Stimulated activated CD4-positive, alpha-beta T cell treated with anti-CD3 and anti-CD28 coated beads, Interleukin-1b, Interleukin-23, amount 100 ng/mL, for 1 hour (primary cell): ENCODE measurements around the gene TMEM140.
"Not testable (repeated sequence)": the region's sequence is repeated elsewhere in the genome, so short reads cannot be mapped to it uniquely, and the experiment has no call there.

Experiments
- DNase-seq, 2 donors: peaks; one replicate each; pipeline ENCODE4 v3.0.0-alpha.2; 2020; ENCODE audit warnings: low read depth in 2 of 2

The TMEM140 gene

DNA sequence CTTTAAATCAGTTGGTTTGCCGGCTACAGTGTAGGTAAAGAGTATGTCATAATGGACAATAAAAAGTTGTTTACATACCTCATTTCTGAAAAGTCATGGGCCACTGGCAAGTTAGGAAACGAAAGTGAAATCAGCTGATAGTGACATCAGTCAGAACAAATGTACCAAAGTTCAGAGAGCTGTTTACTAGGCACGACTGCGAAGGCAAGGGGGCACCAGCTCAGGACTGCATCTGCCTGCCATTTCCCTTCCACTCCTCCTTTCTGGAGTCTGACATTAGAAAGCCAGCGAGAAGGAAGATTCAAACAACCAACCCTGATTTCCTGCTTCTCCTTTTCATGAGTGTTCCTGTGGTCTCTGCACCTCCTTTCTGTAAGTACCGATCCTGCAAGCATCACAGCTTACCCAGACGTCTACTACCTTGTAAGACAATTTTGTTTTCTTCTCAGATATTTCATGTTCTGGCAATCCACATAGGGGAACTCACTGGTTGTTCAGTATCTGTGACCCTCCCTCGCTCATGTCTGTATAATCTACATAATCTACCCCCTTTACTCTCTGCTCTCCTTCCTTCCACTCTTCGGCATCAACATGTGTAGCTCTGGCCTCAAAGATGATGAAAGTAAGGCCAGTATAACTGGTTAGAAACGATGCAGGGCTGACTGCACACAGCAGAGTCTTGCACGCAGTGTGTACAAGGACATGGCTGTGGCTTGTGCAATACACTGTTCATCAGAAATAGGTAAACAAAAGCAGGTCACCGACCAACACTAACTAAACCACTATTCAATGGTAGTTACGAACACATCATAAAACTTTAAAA lies at the start of gene TMEM140:
TMEM140 (plus strand) TSS at position 174 of the 823 bp plus-strand sequence. CDS start 16,370 bp downstream, outside the sequence.
- no peak for DNase-seq

DNA sequence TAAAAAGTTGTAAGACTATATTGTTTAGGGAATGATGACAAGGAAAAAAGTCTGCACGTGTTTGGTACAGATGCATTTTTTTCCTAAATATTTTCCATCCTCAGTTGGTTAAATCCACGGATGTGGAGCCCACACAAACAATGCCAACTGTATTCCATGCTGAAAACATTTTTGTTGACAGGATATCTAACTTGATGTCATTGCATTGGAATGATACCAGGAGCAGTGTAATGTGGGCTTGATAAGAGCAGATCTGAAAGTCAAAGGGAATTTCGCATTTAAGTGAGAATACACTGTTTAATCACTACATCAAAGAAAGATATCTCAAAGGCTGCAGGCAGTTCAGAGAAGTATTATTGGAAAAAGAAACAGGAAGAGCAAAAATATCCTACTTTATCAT lies 49.5 kb upstream of the TMEM140 start:
- DNase-seq: no peak

DNA sequence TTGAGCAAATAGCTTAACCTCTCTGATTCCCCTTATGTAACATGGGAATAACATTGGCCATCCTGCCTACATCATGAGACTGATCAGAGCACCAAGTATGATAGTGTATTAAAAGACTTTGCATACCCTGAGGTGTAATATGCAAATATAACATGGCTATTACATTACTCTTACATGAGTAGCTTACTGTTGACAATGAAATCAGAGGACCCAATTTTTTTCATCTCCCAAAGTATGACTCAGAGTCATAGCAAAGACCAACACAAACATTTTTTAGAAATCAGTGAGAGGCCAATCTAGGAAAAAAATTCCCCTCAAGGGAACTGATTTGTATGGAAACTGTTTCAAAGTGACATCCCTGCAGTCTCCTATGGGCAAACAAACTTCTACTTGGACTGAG lies 47.0 kb upstream of the TMEM140 start:
- no peak for DNase-seq

GRCh38 chr7:135102372-135102771 lies 45.5 kb upstream of the TMEM140 start:
- DNase-seq: no peak

- DNase-seq: no peak
Observed at GRCh38 chr7:135109562-135109961, 38.3 kb upstream of the TMEM140 start.

GRCh38 chr7:135109976-135110375 lies 37.9 kb upstream of the TMEM140 start:
- DNase-seq: no peak

DNA sequence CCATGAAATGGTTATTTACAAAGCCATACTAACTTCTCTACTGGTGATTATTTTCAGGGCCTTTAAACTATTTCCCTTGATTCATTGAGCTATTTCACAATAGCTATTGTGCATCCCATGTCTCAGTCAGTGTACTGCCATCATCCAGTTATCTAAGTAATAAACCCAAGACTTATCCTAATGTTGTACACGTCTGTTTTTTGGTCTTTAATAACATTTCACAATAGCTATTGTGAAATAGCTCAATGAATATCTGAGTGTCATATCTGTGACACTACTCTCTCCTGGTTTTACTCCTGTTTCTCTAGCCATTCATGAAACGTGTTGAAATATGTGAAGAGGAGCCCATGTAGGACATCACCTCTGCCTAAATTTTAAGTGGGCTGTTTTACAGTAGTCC lies 36.5 kb upstream of the TMEM140 start:
- no peak for DNase-seq

DNA sequence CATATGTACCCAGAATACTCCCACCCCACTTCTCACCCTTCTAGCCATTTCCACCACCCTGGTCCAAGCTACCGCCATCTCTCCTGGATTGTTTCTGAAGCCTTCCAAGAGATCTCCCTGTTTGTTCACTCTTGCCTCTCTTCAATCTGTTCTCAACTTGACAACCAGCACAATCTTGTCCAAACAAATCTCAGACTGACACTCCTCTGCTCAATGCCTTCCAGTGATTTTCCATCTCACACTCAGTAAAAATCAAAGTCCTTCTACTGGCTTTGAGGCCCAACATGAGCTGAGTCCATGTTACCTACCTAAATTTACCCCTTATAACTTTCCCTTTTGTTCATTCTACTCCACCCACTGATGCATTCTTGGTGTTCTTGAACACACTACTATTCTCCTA lies 33.2 kb upstream of the TMEM140 start:
- DNase-seq: no peak

DNA sequence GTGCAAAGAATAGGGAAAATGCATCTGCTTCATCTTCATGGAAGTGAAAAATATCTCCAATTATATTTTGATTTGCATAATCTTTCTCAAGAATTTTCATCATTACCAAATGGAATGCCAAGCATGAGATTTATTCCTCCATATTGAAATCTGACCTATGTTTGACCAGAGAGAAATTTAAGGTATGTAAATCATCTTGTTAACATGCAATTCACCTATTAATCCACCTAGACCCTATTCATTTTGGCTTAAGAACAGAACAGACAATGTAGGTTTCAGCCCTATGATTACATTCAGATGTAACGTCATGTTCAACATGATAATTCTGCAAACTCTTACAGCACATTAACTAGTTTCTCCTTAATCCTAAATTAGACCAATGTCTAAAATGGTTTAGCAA lies 30.8 kb upstream of the TMEM140 start:
- no peak for DNase-seq

GRCh38 chr7:135121868-135122267 lies 26.0 kb upstream of the TMEM140 start:
- DNase-seq: no peak

DNA sequence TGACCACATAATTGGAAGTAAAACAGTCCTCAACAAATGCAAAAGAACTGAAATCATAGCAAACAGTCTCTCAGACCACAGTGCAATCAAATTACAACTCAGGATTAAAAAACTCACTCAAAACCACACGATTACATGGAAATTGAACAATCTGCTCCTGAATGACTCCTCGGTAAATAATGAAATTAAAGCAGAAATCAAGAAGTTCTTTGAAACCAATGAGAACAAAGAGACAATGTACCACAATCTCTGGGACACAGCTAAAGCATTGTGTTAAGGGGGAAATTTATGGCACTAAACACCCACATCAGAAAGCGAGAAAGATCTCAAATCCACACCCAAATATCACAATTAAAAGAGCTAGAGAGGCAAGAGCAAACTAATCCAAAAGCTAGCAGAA lies 23.2 kb upstream of the TMEM140 start:
- not testable (repeated sequence) for DNase-seq

- DNase-seq: no peak
Observed at GRCh38 chr7:135128931-135129330, 18.9 kb upstream of the TMEM140 start.

DNA sequence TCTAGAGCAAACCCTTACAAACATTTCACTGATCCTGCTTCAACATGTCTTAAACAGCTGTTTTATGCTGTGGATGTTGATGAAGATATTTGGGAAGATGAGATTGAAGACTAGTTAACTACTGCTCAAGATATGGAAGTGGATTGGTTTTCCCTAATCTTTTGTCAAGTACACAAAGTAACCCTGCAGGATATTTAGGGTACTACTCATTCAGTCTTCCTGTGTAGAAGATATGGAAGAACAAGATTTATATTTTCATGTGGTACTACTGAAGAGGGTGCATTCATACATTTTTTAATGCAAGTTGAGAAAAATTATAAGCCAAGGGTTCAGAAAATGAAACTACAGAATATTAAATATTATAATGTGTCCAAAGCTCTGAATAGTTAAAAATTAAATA lies 18.3 kb upstream of the TMEM140 start:
- DNase-seq: no peak

- DNase-seq: no peak
Observed at GRCh38 chr7:135143885-135144668, 3.8 kb upstream of the TMEM140 start.

DNA sequence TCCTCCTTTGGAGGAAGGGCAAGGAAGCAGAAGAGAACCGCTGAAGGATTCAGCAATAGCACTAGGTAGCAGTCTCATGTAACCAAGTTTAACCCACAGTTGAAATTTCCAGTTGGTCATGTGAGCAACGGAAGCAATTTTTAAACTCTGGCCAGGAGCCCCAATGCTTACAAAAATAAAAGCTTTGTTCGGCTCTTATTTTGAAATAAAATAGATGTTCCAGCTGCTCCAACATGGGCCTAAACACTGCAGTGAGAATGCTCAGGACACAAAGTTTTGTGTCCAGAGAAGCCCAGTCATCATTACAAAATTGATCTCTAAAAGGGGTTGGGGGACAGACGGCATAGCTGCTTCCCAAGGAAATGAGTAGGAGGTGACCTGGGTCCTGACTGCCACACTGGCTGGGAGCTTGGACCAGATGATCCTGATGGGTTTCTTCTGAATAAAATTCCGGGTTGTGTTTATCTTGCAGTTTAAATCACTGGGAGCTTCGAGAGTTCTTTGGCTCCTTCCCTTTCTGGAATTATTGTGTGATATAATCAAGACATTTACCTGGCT lies 452 bp upstream of the TMEM140 start:
- DNase-seq: no peak

- DNase-seq: no peak
Observed at GRCh38 chr7:135150072-135150782, 2.4 kb downstream of the TMEM140 start.

- no peak for DNase-seq
Observed at GRCh38 chr7:135151132-135151531, 3.3 kb downstream of the TMEM140 start.

GRCh38 chr7:135151533-135151932 lies 3.7 kb downstream of the TMEM140 start:
- no peak for DNase-seq

DNA sequence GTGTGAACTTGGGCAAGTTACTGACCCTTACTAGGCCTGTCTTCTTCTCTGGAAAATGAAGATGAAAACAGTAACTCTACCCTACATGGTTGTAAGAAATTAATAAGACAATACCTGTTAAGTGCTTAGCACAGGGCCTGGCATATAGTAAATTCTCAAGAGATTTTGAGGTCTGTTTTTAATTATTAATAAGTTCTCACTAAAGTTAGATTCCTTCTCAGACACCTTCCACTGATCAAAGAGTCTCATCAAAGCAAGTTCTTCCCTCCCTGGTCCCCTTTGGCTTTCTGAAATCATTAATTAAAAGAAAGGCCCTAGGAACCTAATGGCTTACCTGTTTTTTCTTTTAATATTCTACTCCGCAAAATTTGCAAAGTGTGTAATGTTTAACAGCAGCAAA lies 4.6 kb downstream of the TMEM140 start:
- no peak for DNase-seq

DNA sequence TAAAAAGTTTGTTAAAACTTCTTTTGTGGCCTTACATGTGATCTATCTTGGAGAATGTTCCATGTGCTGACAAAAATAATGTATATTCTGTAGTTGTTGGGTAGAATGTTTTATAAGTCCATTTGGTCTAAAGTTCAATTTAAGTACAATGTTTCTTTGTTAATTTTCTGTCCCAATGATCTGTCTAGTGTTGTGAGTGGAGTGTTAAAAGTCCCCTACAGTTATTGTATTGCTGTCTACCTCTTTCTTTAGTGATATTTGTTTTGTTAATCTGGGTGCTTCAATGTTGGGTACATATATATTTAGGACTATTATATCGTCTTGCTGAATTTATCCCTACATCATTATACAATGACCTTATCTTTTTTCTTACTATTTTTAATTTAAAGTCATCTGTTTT lies 6.9 kb downstream of the TMEM140 start:
- no peak for DNase-seq

DNA sequence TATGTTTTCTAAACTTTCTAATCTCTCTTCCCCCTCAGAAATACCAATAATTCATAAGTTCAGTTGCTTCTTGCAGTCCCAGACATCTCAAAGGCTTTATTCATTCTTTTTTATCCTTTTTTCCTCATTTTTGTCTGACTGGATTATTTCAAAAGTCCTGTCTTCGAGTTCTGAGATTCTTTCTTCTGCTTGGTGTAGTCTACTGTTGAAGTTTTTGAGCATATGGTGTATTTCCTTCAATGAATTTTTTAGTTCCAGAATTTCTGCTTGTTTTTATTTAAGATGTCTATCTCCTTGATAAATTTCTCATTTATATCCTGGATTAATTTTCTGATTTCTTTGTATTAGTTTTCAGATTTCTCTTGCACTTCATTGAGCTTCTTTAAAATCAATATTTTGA lies 8.4 kb downstream of the TMEM140 start:
- DNase-seq: no peak

DNA sequence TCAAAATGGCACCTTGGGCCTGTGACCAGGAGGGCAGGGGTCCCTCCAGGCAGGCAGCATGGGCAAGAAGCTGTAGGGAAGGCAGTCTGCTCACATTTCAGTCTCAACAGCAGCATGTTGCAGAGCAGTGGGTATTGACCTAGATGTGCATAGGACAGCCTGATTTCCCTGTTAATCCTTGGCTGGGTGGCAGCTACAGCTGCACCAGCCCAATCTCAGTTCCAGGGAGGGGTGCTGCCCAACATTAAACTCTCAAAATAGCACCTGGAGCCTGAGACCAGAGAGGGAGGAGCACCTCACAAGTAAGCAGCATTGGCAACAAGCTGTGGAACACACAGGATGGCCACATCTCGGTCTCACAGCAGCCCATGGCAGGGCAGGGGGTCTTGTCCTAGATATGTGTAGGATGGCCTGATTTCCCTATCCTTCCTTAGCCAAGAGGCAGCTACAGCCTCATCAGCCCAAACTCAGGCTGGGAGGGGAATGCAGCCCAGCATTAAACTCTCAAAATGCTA lies 10.3 kb downstream of the TMEM140 start:
- DNase-seq: no peak
